WTC11 (cell line): ENCODE measurements around the gene SCYL3. TPM values are rescaled to one million over a fixed set of nuclear protein-coding genes. Genes with fewer than 3 reads are reported as not detected.

Source experiments
- ATAC-seq: fragments of 200-7000 bp; cut with Tn5 transposase; 2 replicates; pipeline ENCODE4 v1.10.0; 2021; ENCODE audit warnings: mild to moderate bottlenecking, moderate library complexity
- CTCF ChIA-PET: fragments of 300-600 bp; sonication (Branson Sonifier 250); formaldehyde crosslinking; loops from one replicate; lab custom pipeline; 2021; ENCODE audit warnings: antibody characterized with exemption; lab: Charles Lee
- POLR2A ChIA-PET: fragments of 350-600 bp; sonication (Branson Sonifier 250); formaldehyde crosslinking; loops from one replicate; lab custom pipeline; 2021; ENCODE audit warnings: antibody characterized with exemption; lab: Charles Lee
- DNase-seq: peaks from one replicate; pipeline ENCODE4 v3.0.0; 2021; ENCODE audit warnings: low spot score
- H3K27ac Mint-ChIP-seq: 2 replicates; pipeline ENCODE4 v1.8.0; 2021; ENCODE audit warnings: mixed read lengths
- H3K27me3 Mint-ChIP-seq: 2 replicates; pipeline ENCODE4 v1.8.0; 2021; ENCODE audit warnings: low read depth, mild to moderate bottlenecking, moderate library complexity, mixed read lengths
- H3K36me3 Mint-ChIP-seq: 2 replicates; pipeline ENCODE4 v1.8.0; 2021; ENCODE audit warnings: mixed read lengths
- H3K4me1 Mint-ChIP-seq: 2 replicates; pipeline ENCODE4 v1.8.0; 2022; ENCODE audit warnings: mixed read lengths
- H3K4me3 Mint-ChIP-seq: 2 replicates; pipeline ENCODE4 v1.8.0; 2021; ENCODE audit warnings: mild to moderate bottlenecking, moderate library complexity, mixed read lengths
- H3K9me3 Mint-ChIP-seq: 2 replicates; pipeline ENCODE4 v1.8.0; 2021; ENCODE audit warnings: mixed read lengths
- ATF1 ChIP-seq: sonication (generic); formaldehyde crosslinking; IDR thresholded peaks from 2 replicates; pipeline ENCODE4 v1.8.1; 2023; ENCODE audit warnings: mild to moderate bottlenecking, moderate library complexity, missing genetic modification reagents
- CTCF ChIP-seq: fragments of 200-600 bp; IDR thresholded peaks from 2 replicates; pipeline ENCODE4 v1.8.0; 2022; ENCODE audit warnings: antibody characterized with exemption
- ETV6 ChIP-seq: sonication (generic); formaldehyde crosslinking; IDR thresholded peaks from 2 replicates; pipeline ENCODE4 v1.8.1; 2022; ENCODE audit warnings: mild to moderate bottlenecking, missing genetic modification reagents
- GABPB1 ChIP-seq: sonication (generic); formaldehyde crosslinking; IDR thresholded peaks from 2 replicates; pipeline ENCODE4 v1.8.1; 2023; ENCODE audit warnings: mild to moderate bottlenecking, missing genetic modification reagents
- GRHL2 ChIP-seq: fragments of 250-450 bp; sonication (Bioruptor Pico); IDR thresholded peaks from 2 replicates; pipeline ENCODE4 v1.8.0; 2022; ENCODE audit warnings: mild to moderate bottlenecking, moderate library complexity; ENCODE audit not compliant: insufficient replicate concordance, severe bottlenecking
- JUN ChIP-seq: sonication (generic); formaldehyde crosslinking; IDR thresholded peaks from 2 replicates; pipeline ENCODE4 v1.8.0; 2023; ENCODE audit warnings: mild to moderate bottlenecking, missing genetic modification reagents
- MLX ChIP-seq: sonication (generic); formaldehyde crosslinking; IDR thresholded peaks from 2 replicates; pipeline ENCODE4 v1.8.1; 2023; ENCODE audit warnings: mild to moderate bottlenecking, missing genetic modification reagents, moderate library complexity
- NFATC4 ChIP-seq: fragments of 250-450 bp; sonication (Bioruptor Pico); IDR thresholded peaks from 2 replicates; pipeline ENCODE4 v1.9.0; 2021; ENCODE audit warnings: mild to moderate bottlenecking
- NFE2L1 ChIP-seq: sonication (generic); formaldehyde crosslinking; IDR thresholded peaks from 2 replicates; pipeline ENCODE4 v1.8.1; 2023; ENCODE audit warnings: missing genetic modification reagents
- NFYB ChIP-seq: sonication (generic); formaldehyde crosslinking; conservative IDR thresholded peaks from 2 replicates; pipeline ENCODE4 v1.8.0; 2022; ENCODE audit warnings: low read depth, missing genetic modification reagents
- NR2C2 ChIP-seq: sonication (generic); formaldehyde crosslinking; IDR thresholded peaks from 2 replicates; pipeline ENCODE4 v1.8.0; 2022; ENCODE audit warnings: mild to moderate bottlenecking, missing genetic modification reagents
- STAT6 ChIP-seq: sonication (generic); formaldehyde crosslinking; conservative IDR thresholded peaks from 2 replicates; pipeline ENCODE4 v1.8.1; 2023; ENCODE audit warnings: mild to moderate bottlenecking, low read depth, missing genetic modification reagents, moderate library complexity
- TP53 ChIP-seq: sonication (generic); formaldehyde crosslinking; IDR thresholded peaks from 2 replicates; pipeline ENCODE4 v1.8.1; 2023; ENCODE audit warnings: mild to moderate bottlenecking, missing genetic modification reagents
- ZNF232 ChIP-seq: sonication (generic); formaldehyde crosslinking; IDR thresholded peaks from 2 replicates; pipeline ENCODE4 v1.8.0; 2022; ENCODE audit warnings: mild to moderate bottlenecking, missing genetic modification reagents
- ZNF263 ChIP-seq: sonication (generic); formaldehyde crosslinking; IDR thresholded peaks from 2 replicates; pipeline ENCODE4 v1.8.1; 2022; ENCODE audit warnings: low read depth, mild to moderate bottlenecking, moderate library complexity, missing genetic modification reagents
- ZNF396 ChIP-seq: fragments of 250-450 bp; sonication (Bioruptor Pico); IDR thresholded peaks from 2 replicates; pipeline ENCODE4 v1.8.0; 2021; ENCODE audit warnings: mild to moderate bottlenecking, moderate library complexity, borderline replicate concordance
- ZNF671 ChIP-seq: fragments of 250-450 bp; sonication (Bioruptor Pico); IDR thresholded peaks from 2 replicates; pipeline ENCODE4 v1.8.0; 2021; ENCODE audit warnings: mild to moderate bottlenecking
- total RNA-seq: library from RNA; stranded (reverse); gene quantifications from 3 replicates; pipeline ENCODE4 v1.2.3, GENCODE V29; 2021
- TF ChIP-seq, protein P1 (sequence below): sonication (generic); formaldehyde crosslinking; IDR thresholded peaks from 2 replicates; pipeline ENCODE4 v1.8.0; 2022; ENCODE audit warnings: mild to moderate bottlenecking, missing genetic modification reagents
- TF ChIP-seq, protein P2 (sequence below): sonication (generic); formaldehyde crosslinking; conservative IDR thresholded peaks from 2 replicates; pipeline ENCODE4 v1.8.1; 2022; ENCODE audit warnings: mild to moderate bottlenecking, missing genetic modification reagents
- TF ChIP-seq, protein P3 (sequence below): fragments of 250-450 bp; sonication (Bioruptor Pico); IDR thresholded peaks from 2 replicates; pipeline ENCODE4 v2.1.2; 2022; ENCODE audit warnings: mild to moderate bottlenecking, moderate library complexity
- TF ChIP-seq, protein P4 (sequence below): fragments of 250-450 bp; sonication (Bioruptor Pico); IDR thresholded peaks from 2 replicates; pipeline ENCODE4 v1.9.0; 2021; ENCODE audit warnings: mild to moderate bottlenecking, borderline replicate concordance

The SCYL3 gene
- total RNA-seq, 1 experiment from 2014 or later = 5.3 TPM

DNA sequence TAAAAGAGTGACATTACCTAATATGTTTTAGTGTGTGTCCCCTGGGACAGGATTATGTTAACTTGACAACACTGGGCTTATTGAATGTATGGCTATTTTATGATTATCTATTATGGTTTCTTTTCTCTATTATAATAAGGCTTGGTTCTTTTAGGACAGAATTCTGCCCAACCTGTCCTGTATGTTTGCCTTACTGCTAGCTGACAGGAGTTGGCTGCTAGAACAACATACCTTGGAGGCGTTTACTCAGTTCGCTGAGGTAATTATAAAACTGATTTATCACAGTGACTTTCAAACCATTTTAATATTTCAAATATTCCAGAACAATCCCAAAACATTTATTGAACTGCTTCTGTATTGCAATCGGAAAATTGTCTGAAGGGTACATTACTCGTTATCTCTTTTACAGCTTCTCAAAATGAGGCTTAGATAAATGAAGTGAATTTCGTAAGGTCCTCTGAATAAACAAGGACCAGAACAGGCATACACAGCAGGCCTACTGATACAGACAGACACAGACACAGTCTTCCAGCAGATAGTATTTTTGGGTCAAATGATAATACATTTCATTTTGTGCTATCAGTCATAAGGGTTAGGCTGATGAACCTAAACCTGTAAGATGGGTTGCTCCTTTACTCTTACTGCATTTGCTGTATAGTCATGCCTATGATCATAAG, 44.2 kb downstream of the SCYL3 start (continued):
- TF ChIP-seq, protein P1, sequence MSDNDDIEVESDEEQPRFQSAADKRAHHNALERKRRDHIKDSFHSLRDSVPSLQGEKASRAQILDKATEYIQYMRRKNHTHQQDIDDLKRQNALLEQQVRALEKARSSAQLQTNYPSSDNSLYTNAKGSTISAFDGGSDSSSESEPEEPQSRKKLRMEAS (CRISPR knock-in tag) = no peak
- TF ChIP-seq ZNF671 (CRISPR knock-in tag) (no peak), JUN (no peak), NFYB (CRISPR knock-in tag) (no peak), TP53 (no peak), CTCF (no peak), NFE2L1 (CRISPR knock-in tag) (no peak), GRHL2 (CRISPR knock-in tag) (no peak), ZNF396 (CRISPR knock-in tag) (no peak), ZNF263 (no peak), ZNF232 (CRISPR knock-in tag) (no peak)
- TF ChIP-seq, protein P2, sequence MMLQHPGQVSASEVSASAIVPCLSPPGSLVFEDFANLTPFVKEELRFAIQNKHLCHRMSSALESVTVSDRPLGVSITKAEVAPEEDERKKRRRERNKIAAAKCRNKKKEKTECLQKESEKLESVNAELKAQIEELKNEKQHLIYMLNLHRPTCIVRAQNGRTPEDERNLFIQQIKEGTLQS (CRISPR knock-in tag) = no peak
- TF ChIP-seq, protein P3, sequence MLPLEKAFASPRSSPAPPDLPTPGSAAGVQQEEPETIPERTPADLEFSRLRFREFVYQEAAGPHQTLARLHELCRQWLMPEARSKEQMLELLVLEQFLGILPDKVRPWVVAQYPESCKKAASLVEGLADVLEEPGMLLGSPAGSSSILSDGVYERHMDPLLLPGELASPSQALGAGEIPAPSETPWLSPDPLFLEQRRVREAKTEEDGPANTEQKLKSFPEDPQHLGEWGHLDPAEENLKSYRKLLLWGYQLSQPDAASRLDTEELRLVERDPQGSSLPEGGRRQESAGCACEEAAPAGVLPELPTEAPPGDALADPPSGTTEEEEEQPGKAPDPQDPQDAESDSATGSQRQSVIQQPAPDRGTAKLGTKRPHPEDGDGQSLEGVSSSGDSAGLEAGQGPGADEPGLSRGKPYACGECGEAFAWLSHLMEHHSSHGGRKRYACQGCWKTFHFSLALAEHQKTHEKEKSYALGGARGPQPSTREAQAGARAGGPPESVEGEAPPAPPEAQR (CRISPR knock-in tag) = no peak

DNA sequence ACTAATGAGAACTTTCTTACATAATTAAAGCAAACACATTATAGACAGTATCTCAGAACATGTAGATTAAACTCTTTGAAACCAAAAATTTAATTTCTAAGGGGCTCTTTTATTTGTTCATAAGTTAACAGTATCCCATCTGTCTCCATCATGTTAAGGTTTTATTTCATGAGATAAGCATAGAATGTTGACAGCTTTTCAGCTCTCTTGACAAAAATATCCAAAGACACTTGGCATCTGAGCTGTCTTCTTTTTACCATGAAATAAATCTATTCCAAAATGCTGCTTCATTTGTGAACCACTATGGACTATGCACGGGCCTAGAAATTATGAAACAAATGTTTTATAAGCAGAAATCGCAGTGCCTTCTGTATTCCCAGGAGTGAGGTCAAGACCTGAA, 45.2 kb downstream of the SCYL3 start:
- no peak overlapping the region for H3K27ac Mint-ChIP-seq
- H3K36me3 Mint-ChIP-seq = peaks cover 48% of the 10 kb centered on the region
- H3K27me3 Mint-ChIP-seq = no peaks in the 10 kb centered on the region
- POLR2A ChIA-PET = no interaction called here
- TF ChIP-seq GABPB1 (CRISPR knock-in tag) (no peak), NFATC4 (CRISPR knock-in tag) (no peak), GRHL2 (CRISPR knock-in tag) (no peak), STAT6 (CRISPR knock-in tag) (no peak), MLX (no peak), ATF1 (no peak), NR2C2 (no peak), ETV6 (CRISPR knock-in tag) (no peak)
- TF ChIP-seq, protein P4, sequence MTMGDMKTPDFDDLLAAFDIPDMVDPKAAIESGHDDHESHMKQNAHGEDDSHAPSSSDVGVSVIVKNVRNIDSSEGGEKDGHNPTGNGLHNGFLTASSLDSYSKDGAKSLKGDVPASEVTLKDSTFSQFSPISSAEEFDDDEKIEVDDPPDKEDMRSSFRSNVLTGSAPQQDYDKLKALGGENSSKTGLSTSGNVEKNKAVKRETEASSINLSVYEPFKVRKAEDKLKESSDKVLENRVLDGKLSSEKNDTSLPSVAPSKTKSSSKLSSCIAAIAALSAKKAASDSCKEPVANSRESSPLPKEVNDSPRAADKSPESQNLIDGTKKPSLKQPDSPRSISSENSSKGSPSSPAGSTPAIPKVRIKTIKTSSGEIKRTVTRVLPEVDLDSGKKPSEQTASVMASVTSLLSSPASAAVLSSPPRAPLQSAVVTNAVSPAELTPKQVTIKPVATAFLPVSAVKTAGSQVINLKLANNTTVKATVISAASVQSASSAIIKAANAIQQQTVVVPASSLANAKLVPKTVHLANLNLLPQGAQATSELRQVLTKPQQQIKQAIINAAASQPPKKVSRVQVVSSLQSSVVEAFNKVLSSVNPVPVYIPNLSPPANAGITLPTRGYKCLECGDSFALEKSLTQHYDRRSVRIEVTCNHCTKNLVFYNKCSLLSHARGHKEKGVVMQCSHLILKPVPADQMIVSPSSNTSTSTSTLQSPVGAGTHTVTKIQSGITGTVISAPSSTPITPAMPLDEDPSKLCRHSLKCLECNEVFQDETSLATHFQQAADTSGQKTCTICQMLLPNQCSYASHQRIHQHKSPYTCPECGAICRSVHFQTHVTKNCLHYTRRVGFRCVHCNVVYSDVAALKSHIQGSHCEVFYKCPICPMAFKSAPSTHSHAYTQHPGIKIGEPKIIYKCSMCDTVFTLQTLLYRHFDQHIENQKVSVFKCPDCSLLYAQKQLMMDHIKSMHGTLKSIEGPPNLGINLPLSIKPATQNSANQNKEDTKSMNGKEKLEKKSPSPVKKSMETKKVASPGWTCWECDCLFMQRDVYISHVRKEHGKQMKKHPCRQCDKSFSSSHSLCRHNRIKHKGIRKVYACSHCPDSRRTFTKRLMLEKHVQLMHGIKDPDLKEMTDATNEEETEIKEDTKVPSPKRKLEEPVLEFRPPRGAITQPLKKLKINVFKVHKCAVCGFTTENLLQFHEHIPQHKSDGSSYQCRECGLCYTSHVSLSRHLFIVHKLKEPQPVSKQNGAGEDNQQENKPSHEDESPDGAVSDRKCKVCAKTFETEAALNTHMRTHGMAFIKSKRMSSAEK (CRISPR knock-in tag) = no peak
- ATAC-seq (no peak), DNase-seq (no peak)
- no peak overlapping the region for H3K4me3 Mint-ChIP-seq
- CTCF ChIA-PET = no interaction called here
- H3K4me1 Mint-ChIP-seq = no peaks in the 10 kb centered on the region
- no peaks in the 10 kb centered on the region for H3K9me3 Mint-ChIP-seq
